ENCODE data around the gene WDPCP. TPM values are rescaled to one million over a fixed set of nuclear protein-coding genes. Genes with fewer than 3 reads are reported as not detected.

WDPCP gene
- total and polyA plus RNA-seq, 9 donors, result 4.0 to 29.6 (median 15.6) TPM

- Histone ChIP-seq H3K36me3 (no peaks in the 10 kb centered on the region), H3K27ac (no peak overlapping the region), H3K9me3 (no peaks in the 10 kb centered on the region), H3K4me3 (no peak overlapping the region), H3K27me3 (no peaks in the 10 kb centered on the region), H3K4me1 (ENCODE audit: insufficient read depth) (no peaks in the 10 kb centered on the region)
- no peak for DNase-seq
- intact Hi-C loops (cut with DNase I), result no loop called here
- TF ChIP-seq EP300 (IDR thresholded peaks at IDR 0.05) (no peak), POLR2A (IDR thresholded peaks at IDR 0.05) (no peak), CTCF (IDR thresholded peaks at IDR 0.05) (no peak)
Observed at GRCh38 chr2:63514781-63515180, 73.5 kb downstream of the WDPCP start.

GRCh38 chr2:63514237-63514716 lies 74.0 kb downstream of the WDPCP start:
- Histone ChIP-seq H3K27ac (no peak overlapping the region), H3K27me3 (no peaks in the 10 kb centered on the region), H3K4me1 (ENCODE audit: insufficient read depth) (no peaks in the 10 kb centered on the region), H3K9me3 (no peaks in the 10 kb centered on the region), H3K4me3 (no peak overlapping the region), H3K36me3 (no peaks in the 10 kb centered on the region)
- no peak for TF ChIP-seq EP300 (IDR thresholded peaks at IDR 0.05)
- no peak for TF ChIP-seq CTCF (IDR thresholded peaks at IDR 0.05)
- no peak for TF ChIP-seq POLR2A (IDR thresholded peaks at IDR 0.05)
- 37 to 48% (median 39%) methylated on average over 2 of the region's 2 CpGs for WGBS, 3 donors
- intact Hi-C loops (cut with DNase I), result no loop called here
- DNase-seq, result no peak

- H3K9me3 ChIP-seq, result no peaks in the 10 kb centered on the region
- WGBS, 3 donors, result 85 to 94% (median 94%) methylated on average over 2 of the region's 2 CpGs
- H3K36me3 ChIP-seq, result no peaks in the 10 kb centered on the region
- no peaks in the 10 kb centered on the region for H3K27me3 ChIP-seq
- no peak for DNase-seq
- no peak overlapping the region for H3K4me3 ChIP-seq
- H3K27ac ChIP-seq, result no peak overlapping the region
- no peaks in the 10 kb centered on the region for H3K4me1 ChIP-seq (ENCODE audit: insufficient read depth)
- intact Hi-C loops (cut with DNase I), result no loop called here
- TF ChIP-seq EP300 (IDR thresholded peaks at IDR 0.05), result no peak
- no peak for TF ChIP-seq CTCF (IDR thresholded peaks at IDR 0.05)
- no peak for TF ChIP-seq POLR2A (IDR thresholded peaks at IDR 0.05)
Observed at GRCh38 chr2:63506320-63506719, 82.0 kb downstream of the WDPCP start.

GRCh38 chr2:63503818-63504217 lies 84.5 kb downstream of the WDPCP start:
- Histone ChIP-seq H3K9me3 (no peaks in the 10 kb centered on the region), H3K4me1 (ENCODE audit: insufficient read depth) (no peaks in the 10 kb centered on the region), H3K4me3 (no peak overlapping the region), H3K27me3 (no peaks in the 10 kb centered on the region), H3K27ac (no peak overlapping the region), H3K36me3 (no peaks in the 10 kb centered on the region)
- intact Hi-C loops (cut with DNase I), result no loop called here
- no peak for TF ChIP-seq EP300 (IDR thresholded peaks at IDR 0.05)
- TF ChIP-seq CTCF (IDR thresholded peaks at IDR 0.05), result no peak
- no peak for TF ChIP-seq POLR2A (IDR thresholded peaks at IDR 0.05)
- no peak for DNase-seq
- WGBS, 3 donors, result 93 to 100% (median 98%) methylated on average over 1 of the region's 1 CpG

All from ovary (tissue), 9 donors.